ENCODE measurements around the gene CENPN.

- TF ChIP-seq, protein P1, sequence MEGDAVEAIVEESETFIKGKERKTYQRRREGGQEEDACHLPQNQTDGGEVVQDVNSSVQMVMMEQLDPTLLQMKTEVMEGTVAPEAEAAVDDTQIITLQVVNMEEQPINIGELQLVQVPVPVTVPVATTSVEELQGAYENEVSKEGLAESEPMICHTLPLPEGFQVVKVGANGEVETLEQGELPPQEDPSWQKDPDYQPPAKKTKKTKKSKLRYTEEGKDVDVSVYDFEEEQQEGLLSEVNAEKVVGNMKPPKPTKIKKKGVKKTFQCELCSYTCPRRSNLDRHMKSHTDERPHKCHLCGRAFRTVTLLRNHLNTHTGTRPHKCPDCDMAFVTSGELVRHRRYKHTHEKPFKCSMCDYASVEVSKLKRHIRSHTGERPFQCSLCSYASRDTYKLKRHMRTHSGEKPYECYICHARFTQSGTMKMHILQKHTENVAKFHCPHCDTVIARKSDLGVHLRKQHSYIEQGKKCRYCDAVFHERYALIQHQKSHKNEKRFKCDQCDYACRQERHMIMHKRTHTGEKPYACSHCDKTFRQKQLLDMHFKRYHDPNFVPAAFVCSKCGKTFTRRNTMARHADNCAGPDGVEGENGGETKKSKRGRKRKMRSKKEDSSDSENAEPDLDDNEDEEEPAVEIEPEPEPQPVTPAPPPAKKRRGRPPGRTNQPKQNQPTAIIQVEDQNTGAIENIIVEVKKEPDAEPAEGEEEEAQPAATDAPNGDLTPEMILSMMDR (conservative IDR thresholded peaks at IDR 0.05): no peak
- TF ChIP-seq EZH2 (IDR thresholded peaks at IDR 0.05; ENCODE audit: low read depth): no peak
Measured at GRCh38 chr16:81060576-81061306, 53.7 kb downstream of the CENPN start.

Data from PC-9 (cell line).